HK-2 (cell line): Measurements from ENCODE around the gene ADAMTSL4.
"Not testable (repeated sequence)": the region's sequence is repeated elsewhere in the genome, so short reads cannot be mapped to it uniquely, and the experiment has no call there.

Experiments
- DNase-seq: peaks from one replicate; pipeline ENCODE4 v3.0.0-alpha.2; 2018; ENCODE audit not compliant: unreplicated experiment

The ADAMTSL4 gene

DNA sequence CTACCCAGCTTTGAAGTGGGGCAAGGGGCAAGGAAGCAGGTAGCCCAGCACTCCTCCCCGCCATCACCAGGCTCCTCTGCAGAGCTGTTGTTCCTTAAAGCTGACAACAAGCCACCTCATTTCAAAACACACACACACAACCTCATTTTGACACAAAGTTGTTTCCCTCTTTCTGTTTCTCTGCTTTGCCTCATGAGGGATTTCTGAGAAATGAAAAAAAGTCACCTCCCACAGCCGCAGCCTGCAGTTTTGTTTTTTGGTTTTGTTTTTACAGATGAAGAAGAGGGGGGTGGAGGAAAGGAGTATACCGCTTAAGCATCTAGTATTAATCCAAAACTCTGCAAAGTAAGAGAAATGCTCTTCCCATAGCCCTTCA, 18.1 kb downstream of the ADAMTSL4 start:
- DNase-seq: no peak

- peak; percentile 87 for DNase-seq
Measured at GRCh38 chr1:150567717-150568593, 18.7 kb downstream of the ADAMTSL4 start.

GRCh38 chr1:150568594-150568966, 19.4 kb downstream of the ADAMTSL4 start:
- DNase-seq: no peak

DNA sequence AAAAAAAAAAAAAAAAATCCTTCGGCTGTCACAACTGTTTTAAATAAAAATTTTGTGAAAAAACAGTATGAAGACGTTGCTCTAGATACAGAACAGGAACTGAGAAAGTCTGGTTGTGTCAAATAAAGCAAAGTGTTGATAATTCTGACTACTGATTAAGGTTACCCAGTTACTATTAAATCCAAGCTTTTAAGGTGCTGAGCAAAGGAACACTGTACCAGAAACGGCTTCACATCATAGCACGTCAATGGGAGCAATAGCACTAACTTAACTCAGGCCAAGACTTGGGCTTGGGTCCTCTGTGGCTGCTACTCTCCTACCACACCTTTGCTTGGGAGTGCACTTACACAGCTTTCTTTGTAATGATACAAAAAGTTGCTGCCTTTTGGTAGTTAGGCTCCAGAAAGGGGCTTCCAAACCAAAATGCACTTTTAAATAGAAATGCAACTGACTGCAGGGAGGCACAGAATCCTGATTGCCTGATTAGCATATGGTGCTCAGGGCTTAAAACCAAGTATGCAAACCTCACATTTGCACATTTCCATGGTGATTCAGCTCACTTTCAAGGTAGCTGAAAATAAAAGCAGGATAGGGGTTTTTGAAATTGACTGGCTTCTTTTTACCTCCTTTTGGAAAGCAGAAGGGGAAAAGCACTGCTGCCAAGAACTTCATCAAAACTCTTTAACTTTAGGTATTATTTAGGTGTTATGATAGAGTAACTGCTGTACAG, 23.9 kb downstream of the ADAMTSL4 start:
- no peak for DNase-seq

- not testable (repeated sequence) for DNase-seq
Measured at GRCh38 chr1:150573648-150574071, 24.5 kb downstream of the ADAMTSL4 start.

GRCh38 chr1:150574260-150575071, 25.3 kb downstream of the ADAMTSL4 start:
- no peak for DNase-seq

GRCh38 chr1:150575072-150575489, 25.9 kb downstream of the ADAMTSL4 start:
- DNase-seq: no peak

DNA sequence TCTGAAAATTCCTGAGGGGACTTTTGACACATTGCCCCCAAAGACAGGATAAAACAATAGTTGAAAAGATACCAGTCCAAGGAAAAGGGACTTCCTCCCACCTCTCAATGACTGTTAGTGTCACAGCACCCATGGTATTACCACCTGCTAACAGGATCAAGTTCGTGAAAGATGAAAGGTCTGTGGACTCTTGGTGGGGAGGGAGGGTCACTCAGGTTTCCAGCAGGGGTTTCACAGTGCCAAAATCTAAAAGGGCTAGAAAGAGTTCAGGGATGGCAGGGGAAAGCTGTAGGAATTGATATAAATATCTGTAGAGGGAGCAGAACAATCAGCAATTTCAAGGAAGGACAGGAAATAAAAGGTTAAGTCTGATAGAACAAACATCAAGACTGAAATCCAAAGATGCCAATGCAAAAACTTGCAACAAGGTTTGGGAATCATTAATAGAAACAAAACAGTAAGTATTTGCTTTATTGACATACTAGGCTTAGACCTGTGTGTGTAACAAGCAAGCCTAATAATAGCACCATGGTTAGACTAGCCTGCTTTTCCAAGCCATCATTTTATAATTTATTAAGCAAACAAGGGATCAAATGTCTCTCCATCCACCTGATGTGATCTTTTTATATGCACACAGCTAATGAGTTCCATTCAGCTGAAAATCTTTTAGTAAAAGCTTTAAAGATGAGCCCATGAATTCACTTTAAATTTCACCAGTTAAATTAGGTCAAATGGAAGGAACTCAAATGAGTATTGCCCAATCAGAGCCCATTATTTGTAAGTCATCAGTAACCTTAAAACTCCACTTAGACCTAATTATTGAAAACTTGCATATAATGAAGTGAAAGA, 26.5 kb downstream of the ADAMTSL4 start:
- DNase-seq: no peak

- no peak for DNase-seq
Measured at GRCh38 chr1:150576367-150576711, 27.1 kb downstream of the ADAMTSL4 start.

DNA sequence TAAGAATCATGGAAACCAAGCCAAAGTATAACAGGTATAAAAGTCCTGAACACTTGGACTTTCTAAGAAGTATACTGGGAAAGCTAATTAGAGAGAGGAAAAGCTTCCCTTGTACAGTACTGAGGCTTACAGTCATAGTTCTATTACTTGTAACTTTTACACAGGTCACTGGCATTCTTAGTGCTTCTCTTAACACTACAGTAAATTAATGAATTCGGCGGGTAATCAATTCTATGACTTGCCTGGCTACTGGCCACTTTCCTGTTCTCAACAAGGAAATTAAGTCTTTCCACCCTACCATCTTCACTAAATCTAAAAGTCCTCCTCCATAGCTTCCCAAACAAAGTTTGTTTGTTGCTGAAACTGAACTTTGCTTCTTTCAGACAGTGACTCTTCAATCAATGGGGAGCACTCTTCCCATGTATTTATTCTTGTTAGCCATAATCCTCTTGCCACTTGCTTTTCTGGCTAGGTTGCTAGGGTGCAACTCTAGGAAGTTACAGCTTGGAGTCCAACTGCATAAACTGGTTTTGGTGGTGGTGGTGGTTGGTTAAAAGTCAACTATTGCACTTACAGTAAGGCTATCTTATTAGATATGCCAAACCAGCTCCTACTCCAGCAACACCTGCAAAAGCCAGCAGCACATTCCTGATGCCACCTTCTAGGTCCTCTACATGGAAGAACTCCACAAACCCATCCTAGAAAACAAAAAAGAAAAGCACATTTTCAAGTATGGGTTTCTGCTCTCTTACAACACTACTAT, 27.8 kb downstream of the ADAMTSL4 start:
- no peak for DNase-seq

GRCh38 chr1:150577557-150578271, 28.5 kb downstream of the ADAMTSL4 start:
- DNase-seq: no peak

DNA sequence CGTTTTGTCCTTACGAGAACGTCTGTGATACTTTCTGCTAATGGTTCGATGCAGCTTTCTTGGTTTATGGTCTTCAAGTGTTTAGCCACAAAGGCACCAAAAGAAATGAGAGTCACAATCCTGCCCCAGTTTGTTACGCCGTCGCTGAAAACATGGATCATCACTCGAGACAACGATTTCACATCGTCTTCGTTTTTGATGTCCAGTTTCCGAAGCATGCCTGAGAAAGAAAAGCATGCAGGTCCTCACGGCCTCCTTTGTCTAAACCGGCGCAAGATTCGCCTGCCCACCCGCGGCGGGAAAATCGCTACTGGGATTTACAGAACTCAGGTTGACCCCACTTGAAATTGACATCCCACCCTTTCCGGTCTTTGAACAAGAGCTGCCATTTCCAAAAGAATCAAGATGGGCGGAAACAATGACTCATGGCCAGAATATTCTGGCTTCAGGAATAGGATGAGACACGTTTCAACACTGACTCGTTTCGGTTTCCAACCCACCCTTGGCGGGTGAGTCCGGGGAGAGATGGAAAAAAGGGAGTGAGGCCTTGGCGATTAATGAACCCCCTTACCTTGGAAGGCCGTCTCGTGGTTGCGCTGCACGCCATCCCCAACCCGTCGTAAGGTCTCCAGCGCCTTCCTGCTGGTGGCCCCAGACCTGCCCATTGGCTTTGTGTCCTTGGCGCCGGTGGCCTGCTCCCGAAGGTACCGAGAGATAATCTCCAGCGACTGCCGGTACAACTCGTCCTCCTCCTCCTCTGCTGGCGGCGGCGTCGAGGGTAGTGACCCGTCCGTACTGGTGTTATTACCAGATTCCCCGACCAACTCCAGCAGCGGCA, 29.3 kb downstream of the ADAMTSL4 start:
- peak; percentile 67 for DNase-seq

DNA sequence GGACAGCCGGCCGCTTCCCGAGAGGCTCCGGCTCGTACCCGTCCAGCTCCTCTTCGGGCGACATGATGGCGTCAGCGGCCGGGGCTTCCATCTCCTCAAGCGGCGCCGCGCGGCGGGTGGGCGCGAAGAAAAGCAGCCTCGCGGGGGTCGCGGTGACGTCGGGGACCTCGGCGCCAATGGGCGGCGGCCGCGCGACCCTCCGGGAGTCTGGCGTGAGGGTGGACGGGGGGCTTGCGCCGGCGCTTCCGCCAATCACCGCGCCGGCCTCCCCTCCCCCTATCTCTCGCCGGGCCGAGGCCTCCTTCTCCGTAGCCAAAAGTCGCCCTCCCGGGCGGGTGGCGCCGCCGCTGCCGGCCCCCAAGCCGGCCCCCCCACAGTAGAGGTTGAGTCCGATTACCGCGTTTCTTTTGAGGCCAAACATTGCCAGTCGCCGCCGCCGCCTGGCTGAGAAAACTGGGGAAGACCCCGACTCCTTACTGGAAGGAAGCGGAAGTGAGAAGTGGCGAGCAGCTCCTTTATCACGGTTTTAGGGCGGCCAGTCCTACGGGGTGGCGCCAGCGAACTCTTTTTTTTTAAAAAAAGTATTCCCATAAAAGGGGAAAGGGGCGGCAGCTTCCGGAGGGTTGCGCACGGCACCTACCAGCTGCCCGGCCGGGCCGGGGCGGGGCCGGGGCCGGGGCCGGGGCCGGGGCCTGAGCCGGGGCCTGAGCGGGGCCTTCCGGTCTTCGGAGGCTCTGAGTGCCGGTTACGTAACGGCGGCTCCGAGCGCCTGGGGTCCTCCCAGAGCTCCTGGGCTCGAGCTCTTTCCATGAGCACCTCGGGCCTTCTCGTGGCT, 30.1 kb downstream of the ADAMTSL4 start, which contains the start of gene MCL1:
Gene MCL1, minus strand, starts transcription at position 501 of the 835 bp plus-strand sequence. Its CDS starts 80 bp downstream, at position 421.
- peak; percentile 93 for DNase-seq

DNA sequence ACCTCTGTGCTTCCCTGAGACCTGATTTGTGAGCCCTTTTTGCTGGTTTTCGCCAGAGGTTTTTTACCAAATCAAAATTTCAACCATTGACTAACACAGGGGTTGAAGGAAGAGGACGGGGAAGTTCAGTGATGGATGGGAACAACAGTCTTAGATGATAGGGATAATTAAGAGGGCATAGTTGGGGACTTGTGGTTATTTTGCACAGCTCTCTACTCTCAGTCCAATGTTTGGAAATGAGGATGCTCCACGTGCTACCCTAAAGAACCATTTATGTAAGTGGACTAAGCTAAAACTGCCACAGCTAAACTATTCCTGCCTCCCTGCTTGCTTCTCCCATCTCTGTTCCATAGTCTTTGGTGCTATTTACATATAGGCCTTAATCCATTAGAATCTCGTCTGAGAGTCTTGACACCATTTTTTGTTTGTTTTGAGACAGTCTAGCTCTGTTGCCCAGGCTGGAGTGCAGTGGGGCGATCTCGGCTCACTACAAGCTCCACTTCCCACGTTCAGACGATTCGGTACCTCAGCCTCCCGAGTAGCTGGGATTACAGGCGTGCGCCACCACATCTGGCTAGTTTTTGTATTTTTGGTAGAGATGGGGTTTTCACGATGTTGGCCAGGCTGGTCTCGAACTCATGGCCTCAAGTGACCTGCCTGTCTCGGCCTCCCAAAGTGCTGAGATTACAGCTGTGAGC, 30.9 kb downstream of the ADAMTSL4 start:
- DNase-seq: no peak

DNA sequence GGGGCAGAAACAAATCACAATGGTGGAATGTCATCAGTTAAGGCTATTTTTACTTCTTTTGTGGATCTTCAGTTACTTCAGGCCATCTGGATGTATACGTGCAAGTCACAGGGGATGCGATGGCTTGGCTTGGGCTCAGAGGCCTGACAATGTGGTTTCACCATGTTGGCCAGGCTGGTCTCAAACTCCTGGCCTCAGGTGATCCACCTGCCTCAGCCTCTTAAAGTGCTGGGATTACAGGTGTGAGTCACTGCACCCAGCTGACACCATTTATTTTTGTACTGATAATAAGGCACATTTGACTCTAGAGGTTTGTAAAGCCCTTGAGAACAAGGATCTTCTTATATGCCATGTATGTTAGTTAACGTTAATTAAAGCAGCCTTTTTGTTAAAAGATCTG, 31.8 kb downstream of the ADAMTSL4 start:
- DNase-seq: not testable (repeated sequence)

DNA sequence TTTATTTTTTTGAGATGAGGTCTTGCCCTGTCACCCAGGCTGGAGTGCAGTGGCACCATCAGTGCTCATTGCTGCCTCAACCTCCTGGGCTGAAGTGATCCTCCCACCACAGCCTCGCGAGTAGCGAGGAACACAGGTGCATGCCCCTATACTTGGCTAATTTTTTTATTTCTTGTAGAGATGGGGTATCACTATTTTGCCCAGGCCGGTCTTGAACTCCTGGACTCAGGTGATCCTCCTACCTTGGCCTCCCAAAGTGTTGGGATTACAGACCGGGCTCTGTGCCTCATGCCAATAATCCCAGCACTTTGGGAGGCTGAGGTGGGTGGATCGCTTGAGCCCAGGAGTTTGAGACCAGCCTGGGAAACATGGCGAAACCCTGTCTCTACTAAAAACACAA, 32.2 kb downstream of the ADAMTSL4 start:
- DNase-seq: not testable (repeated sequence)

GRCh38 chr1:150581962-150582361, 32.8 kb downstream of the ADAMTSL4 start:
- DNase-seq: not testable (repeated sequence)
